Measurements from ENCODE around the gene GCNT4.

GCNT4 gene

GRCh38 chr5:75018805-75019587 lies 33.4 kb downstream of the GCNT4 start:
- H3K9me3 ChIP-seq (ENCODE audit: control insufficient read depth, insufficient read depth, low read length): no peaks in the 10 kb centered on the region
- no peaks in the 10 kb centered on the region for H3K27me3 ChIP-seq (ENCODE audit: control insufficient read depth, insufficient read depth, low read length)
- WGBS (ENCODE audit: insufficient coverage, insufficient read length): no CpG with 5 or more reads among the region's 7 CpGs
- no peak overlapping the region for H3K27ac ChIP-seq (ENCODE audit: low read length)
- no peak for DNase-seq (ENCODE audit: low read depth, low spot score)
- no peaks in the 10 kb centered on the region for H3K4me1 ChIP-seq (ENCODE audit: control insufficient read depth, insufficient read depth, low read length)
- H3K36me3 ChIP-seq (ENCODE audit: control insufficient read depth, insufficient read depth, low read length): no peaks in the 10 kb centered on the region
- H3K4me3 ChIP-seq (ENCODE audit: low read length): no peak overlapping the region

- no peaks in the 10 kb centered on the region for H3K9me3 ChIP-seq (ENCODE audit: control insufficient read depth, insufficient read depth, low read length)
- DNase-seq (ENCODE audit: low read depth, low spot score): no peak
- WGBS (ENCODE audit: insufficient coverage, insufficient read length): no CpG with 5 or more reads among the region's 5 CpGs
- H3K4me3 ChIP-seq (ENCODE audit: low read length): no peak overlapping the region
- H3K27ac ChIP-seq (ENCODE audit: low read length): no peak overlapping the region
- H3K4me1 ChIP-seq (ENCODE audit: control insufficient read depth, insufficient read depth, low read length): no peaks in the 10 kb centered on the region
- H3K27me3 ChIP-seq (ENCODE audit: control insufficient read depth, insufficient read depth, low read length): no peaks in the 10 kb centered on the region
- H3K36me3 ChIP-seq (ENCODE audit: control insufficient read depth, insufficient read depth, low read length): no peaks in the 10 kb centered on the region
These were observed 34.4 kb downstream of the GCNT4 start for GRCh38 chr5:75017971-75018370.

- no peak overlapping the region for H3K27ac ChIP-seq (ENCODE audit: low read length)
- no peaks in the 10 kb centered on the region for H3K27me3 ChIP-seq (ENCODE audit: control insufficient read depth, insufficient read depth, low read length)
- H3K4me1 ChIP-seq (ENCODE audit: control insufficient read depth, insufficient read depth, low read length): no peaks in the 10 kb centered on the region
- no peaks in the 10 kb centered on the region for H3K9me3 ChIP-seq (ENCODE audit: control insufficient read depth, insufficient read depth, low read length)
- H3K36me3 ChIP-seq (ENCODE audit: control insufficient read depth, insufficient read depth, low read length): no peaks in the 10 kb centered on the region
- no peak overlapping the region for H3K4me3 ChIP-seq (ENCODE audit: low read length)
- no CpG with 5 or more reads among the region's 3 CpGs for WGBS (ENCODE audit: insufficient coverage, insufficient read length)
- no peak for DNase-seq (ENCODE audit: low read depth, low spot score)
These were observed 35.5 kb downstream of the GCNT4 start for GRCh38 chr5:75016896-75017295.

GRCh38 chr5:75012748-75013147 lies 39.6 kb downstream of the GCNT4 start:
- Histone ChIP-seq H3K27me3 (ENCODE audit: control insufficient read depth, insufficient read depth, low read length) (no peaks in the 10 kb centered on the region; the same call in 1 of the 2 replicates), H3K4me1 (ENCODE audit: control insufficient read depth, insufficient read depth, low read length) (no peaks in the 10 kb centered on the region), H3K4me3 (ENCODE audit: low read length) (no peak overlapping the region), H3K27ac (ENCODE audit: low read length) (no peak overlapping the region), H3K36me3 (ENCODE audit: control insufficient read depth, insufficient read depth, low read length) (no peaks in the 10 kb centered on the region), H3K9me3 (ENCODE audit: control insufficient read depth, insufficient read depth, low read length) (no peaks in the 10 kb centered on the region)
- no CpG with 5 or more reads among the region's 1 CpG for WGBS (ENCODE audit: insufficient coverage, insufficient read length)
- DNase-seq (ENCODE audit: low read depth, low spot score): no peak

GRCh38 chr5:75010838-75011237 lies 41.5 kb downstream of the GCNT4 start:
- H3K9me3 ChIP-seq (ENCODE audit: control insufficient read depth, insufficient read depth, low read length): no peaks in the 10 kb centered on the region
- H3K36me3 ChIP-seq (ENCODE audit: control insufficient read depth, insufficient read depth, low read length): no peaks in the 10 kb centered on the region
- DNase-seq (ENCODE audit: low read depth, low spot score): no peak

GRCh38 chr5:75009556-75010345 lies 42.6 kb downstream of the GCNT4 start:
- Histone ChIP-seq H3K9me3 (ENCODE audit: control insufficient read depth, insufficient read depth, low read length) (no peaks in the 10 kb centered on the region), H3K4me1 (ENCODE audit: control insufficient read depth, insufficient read depth, low read length) (no peaks in the 10 kb centered on the region), H3K4me3 (ENCODE audit: low read length) (no peak overlapping the region), H3K36me3 (ENCODE audit: control insufficient read depth, insufficient read depth, low read length) (no peaks in the 10 kb centered on the region), H3K27ac (ENCODE audit: low read length) (no peak overlapping the region), H3K27me3 (ENCODE audit: control insufficient read depth, insufficient read depth, low read length) (no peaks in the 10 kb centered on the region; the same call in 1 of the 2 replicates)
- WGBS (ENCODE audit: insufficient coverage, insufficient read length): no CpG with 5 or more reads among the region's 7 CpGs
- no peak for DNase-seq (ENCODE audit: low read depth, low spot score)

More at GRCh38 chr5:75010838-75011237, 41.5 kb downstream of the GCNT4 start:
- no peak overlapping the region for H3K4me3 ChIP-seq (ENCODE audit: low read length)
- no peak overlapping the region for H3K27ac ChIP-seq (ENCODE audit: low read length)
- H3K4me1 ChIP-seq (ENCODE audit: control insufficient read depth, insufficient read depth, low read length): no peaks in the 10 kb centered on the region
- no peaks in the 10 kb centered on the region; the same call in 1 of the 2 replicates for H3K27me3 ChIP-seq (ENCODE audit: control insufficient read depth, insufficient read depth, low read length)

GRCh38 chr5:75006865-75007822 lies 45.2 kb downstream of the GCNT4 start:
- DNase-seq (ENCODE audit: low read depth, low spot score): no peak
- no peak overlapping the region for H3K27ac ChIP-seq (ENCODE audit: low read length)
- no peaks in the 10 kb centered on the region; the same call in 1 of the 2 replicates for H3K27me3 ChIP-seq (ENCODE audit: control insufficient read depth, insufficient read depth, low read length)
- no CpG with 5 or more reads among the region's 10 CpGs for WGBS (ENCODE audit: insufficient coverage, insufficient read length)
- H3K4me1 ChIP-seq (ENCODE audit: control insufficient read depth, insufficient read depth, low read length): no peaks in the 10 kb centered on the region
- H3K9me3 ChIP-seq (ENCODE audit: control insufficient read depth, insufficient read depth, low read length): no peaks in the 10 kb centered on the region
- no peaks in the 10 kb centered on the region for H3K36me3 ChIP-seq (ENCODE audit: control insufficient read depth, insufficient read depth, low read length)
- H3K4me3 ChIP-seq (ENCODE audit: low read length): no peak overlapping the region

- no peak for DNase-seq (ENCODE audit: low read depth, low spot score)
- Histone ChIP-seq H3K36me3 (ENCODE audit: control insufficient read depth, insufficient read depth, low read length) (no peaks in the 10 kb centered on the region), H3K9me3 (ENCODE audit: control insufficient read depth, insufficient read depth, low read length) (no peaks in the 10 kb centered on the region), H3K27ac (ENCODE audit: low read length) (no peak overlapping the region), H3K4me1 (ENCODE audit: control insufficient read depth, insufficient read depth, low read length) (no peaks in the 10 kb centered on the region), H3K4me3 (ENCODE audit: low read length) (no peak overlapping the region), H3K27me3 (ENCODE audit: control insufficient read depth, insufficient read depth, low read length) (no peaks in the 10 kb centered on the region; the same call in 1 of the 2 replicates)
- WGBS (ENCODE audit: insufficient coverage, insufficient read length): no CpG with 5 or more reads among the region's 1 CpG
These were observed 46.8 kb downstream of the GCNT4 start for GRCh38 chr5:75005561-75005960.

All from iPS DF 6.9 (cell line).